Measurements from ENCODE around the gene ITGAD. TPM values are rescaled to one million over a fixed set of nuclear protein-coding genes. Genes with fewer than 3 reads are reported as not detected.

ITGAD gene
- total and polyA plus RNA-seq, 2 experiments from 2014 or later: not detected

DNA sequence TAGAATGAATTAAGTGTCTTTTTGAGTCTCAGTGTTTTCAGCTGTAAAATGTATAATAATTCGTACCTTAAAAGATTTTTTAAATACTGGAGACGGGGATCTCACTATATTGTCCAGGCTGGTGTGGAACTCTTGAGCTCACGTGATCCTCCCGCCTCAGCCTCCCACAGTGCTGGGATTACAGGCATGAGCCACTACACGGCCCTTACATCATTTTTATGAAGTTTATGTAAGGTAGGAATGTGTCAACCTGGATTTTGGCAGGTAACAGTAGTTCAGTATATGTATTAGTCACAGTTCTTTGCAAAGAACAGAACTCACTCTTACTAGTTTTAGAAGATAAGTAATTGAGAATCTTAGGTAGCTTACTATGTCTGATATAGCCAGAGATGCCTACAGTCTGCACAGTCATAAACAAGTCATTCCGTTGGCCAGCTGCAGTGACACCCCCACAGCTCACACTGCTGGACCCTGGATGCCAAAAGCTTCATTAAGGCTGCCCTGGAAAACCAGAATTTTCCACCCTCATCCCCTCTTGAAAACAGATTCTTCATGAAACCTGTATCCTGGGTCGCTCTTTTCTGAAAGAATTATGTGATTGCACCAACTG, 35.6 kb downstream of the ITGAD start:
- peak overlapping the region; percentile 66; the same call in 1 of the 2 replicates for H3K4me2 ChIP-seq
- H3K9me2 ChIP-seq (ENCODE audit: insufficient read depth): no peaks in the 10 kb centered on the region
- H3K27ac ChIP-seq (ENCODE audit: low read depth): no peak overlapping the region
- no peaks in the 10 kb centered on the region for H3K79me2 ChIP-seq (replicated peaks; ENCODE audit: insufficient read depth)
- no peak for TF ChIP-seq JUNB (IDR thresholded peaks at IDR 0.05; ENCODE audit: unreplicated experiment)
- TF ChIP-seq POLR2AphosphoS5 (IDR thresholded peaks at IDR 0.05; ENCODE audit: low read depth): no peak
- no peak for TF ChIP-seq EZH2phosphoT487 (IDR thresholded peaks at IDR 0.05; ENCODE audit: unreplicated experiment)
- no peak for TF ChIP-seq ZNF331 (CRISPR knock-in tag; IDR thresholded peaks at IDR 0.05; ENCODE audit: low read depth)
- TF ChIP-seq, protein P1, sequence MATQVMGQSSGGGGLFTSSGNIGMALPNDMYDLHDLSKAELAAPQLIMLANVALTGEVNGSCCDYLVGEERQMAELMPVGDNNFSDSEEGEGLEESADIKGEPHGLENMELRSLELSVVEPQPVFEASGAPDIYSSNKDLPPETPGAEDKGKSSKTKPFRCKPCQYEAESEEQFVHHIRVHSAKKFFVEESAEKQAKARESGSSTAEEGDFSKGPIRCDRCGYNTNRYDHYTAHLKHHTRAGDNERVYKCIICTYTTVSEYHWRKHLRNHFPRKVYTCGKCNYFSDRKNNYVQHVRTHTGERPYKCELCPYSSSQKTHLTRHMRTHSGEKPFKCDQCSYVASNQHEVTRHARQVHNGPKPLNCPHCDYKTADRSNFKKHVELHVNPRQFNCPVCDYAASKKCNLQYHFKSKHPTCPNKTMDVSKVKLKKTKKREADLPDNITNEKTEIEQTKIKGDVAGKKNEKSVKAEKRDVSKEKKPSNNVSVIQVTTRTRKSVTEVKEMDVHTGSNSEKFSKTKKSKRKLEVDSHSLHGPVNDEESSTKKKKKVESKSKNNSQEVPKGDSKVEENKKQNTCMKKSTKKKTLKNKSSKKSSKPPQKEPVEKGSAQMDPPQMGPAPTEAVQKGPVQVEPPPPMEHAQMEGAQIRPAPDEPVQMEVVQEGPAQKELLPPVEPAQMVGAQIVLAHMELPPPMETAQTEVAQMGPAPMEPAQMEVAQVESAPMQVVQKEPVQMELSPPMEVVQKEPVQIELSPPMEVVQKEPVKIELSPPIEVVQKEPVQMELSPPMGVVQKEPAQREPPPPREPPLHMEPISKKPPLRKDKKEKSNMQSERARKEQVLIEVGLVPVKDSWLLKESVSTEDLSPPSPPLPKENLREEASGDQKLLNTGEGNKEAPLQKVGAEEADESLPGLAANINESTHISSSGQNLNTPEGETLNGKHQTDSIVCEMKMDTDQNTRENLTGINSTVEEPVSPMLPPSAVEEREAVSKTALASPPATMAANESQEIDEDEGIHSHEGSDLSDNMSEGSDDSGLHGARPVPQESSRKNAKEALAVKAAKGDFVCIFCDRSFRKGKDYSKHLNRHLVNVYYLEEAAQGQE (IDR thresholded peaks at IDR 0.05; ENCODE audit: unreplicated experiment): no peak
- TF ChIP-seq EZH2 (IDR thresholded peaks at IDR 0.05; ENCODE audit: low read depth, unreplicated experiment): no peak
- TF ChIP-seq CREB1 (CRISPR knock-in tag; IDR thresholded peaks at IDR 0.05; ENCODE audit: low read depth): no peak
- TF ChIP-seq, protein P2, sequence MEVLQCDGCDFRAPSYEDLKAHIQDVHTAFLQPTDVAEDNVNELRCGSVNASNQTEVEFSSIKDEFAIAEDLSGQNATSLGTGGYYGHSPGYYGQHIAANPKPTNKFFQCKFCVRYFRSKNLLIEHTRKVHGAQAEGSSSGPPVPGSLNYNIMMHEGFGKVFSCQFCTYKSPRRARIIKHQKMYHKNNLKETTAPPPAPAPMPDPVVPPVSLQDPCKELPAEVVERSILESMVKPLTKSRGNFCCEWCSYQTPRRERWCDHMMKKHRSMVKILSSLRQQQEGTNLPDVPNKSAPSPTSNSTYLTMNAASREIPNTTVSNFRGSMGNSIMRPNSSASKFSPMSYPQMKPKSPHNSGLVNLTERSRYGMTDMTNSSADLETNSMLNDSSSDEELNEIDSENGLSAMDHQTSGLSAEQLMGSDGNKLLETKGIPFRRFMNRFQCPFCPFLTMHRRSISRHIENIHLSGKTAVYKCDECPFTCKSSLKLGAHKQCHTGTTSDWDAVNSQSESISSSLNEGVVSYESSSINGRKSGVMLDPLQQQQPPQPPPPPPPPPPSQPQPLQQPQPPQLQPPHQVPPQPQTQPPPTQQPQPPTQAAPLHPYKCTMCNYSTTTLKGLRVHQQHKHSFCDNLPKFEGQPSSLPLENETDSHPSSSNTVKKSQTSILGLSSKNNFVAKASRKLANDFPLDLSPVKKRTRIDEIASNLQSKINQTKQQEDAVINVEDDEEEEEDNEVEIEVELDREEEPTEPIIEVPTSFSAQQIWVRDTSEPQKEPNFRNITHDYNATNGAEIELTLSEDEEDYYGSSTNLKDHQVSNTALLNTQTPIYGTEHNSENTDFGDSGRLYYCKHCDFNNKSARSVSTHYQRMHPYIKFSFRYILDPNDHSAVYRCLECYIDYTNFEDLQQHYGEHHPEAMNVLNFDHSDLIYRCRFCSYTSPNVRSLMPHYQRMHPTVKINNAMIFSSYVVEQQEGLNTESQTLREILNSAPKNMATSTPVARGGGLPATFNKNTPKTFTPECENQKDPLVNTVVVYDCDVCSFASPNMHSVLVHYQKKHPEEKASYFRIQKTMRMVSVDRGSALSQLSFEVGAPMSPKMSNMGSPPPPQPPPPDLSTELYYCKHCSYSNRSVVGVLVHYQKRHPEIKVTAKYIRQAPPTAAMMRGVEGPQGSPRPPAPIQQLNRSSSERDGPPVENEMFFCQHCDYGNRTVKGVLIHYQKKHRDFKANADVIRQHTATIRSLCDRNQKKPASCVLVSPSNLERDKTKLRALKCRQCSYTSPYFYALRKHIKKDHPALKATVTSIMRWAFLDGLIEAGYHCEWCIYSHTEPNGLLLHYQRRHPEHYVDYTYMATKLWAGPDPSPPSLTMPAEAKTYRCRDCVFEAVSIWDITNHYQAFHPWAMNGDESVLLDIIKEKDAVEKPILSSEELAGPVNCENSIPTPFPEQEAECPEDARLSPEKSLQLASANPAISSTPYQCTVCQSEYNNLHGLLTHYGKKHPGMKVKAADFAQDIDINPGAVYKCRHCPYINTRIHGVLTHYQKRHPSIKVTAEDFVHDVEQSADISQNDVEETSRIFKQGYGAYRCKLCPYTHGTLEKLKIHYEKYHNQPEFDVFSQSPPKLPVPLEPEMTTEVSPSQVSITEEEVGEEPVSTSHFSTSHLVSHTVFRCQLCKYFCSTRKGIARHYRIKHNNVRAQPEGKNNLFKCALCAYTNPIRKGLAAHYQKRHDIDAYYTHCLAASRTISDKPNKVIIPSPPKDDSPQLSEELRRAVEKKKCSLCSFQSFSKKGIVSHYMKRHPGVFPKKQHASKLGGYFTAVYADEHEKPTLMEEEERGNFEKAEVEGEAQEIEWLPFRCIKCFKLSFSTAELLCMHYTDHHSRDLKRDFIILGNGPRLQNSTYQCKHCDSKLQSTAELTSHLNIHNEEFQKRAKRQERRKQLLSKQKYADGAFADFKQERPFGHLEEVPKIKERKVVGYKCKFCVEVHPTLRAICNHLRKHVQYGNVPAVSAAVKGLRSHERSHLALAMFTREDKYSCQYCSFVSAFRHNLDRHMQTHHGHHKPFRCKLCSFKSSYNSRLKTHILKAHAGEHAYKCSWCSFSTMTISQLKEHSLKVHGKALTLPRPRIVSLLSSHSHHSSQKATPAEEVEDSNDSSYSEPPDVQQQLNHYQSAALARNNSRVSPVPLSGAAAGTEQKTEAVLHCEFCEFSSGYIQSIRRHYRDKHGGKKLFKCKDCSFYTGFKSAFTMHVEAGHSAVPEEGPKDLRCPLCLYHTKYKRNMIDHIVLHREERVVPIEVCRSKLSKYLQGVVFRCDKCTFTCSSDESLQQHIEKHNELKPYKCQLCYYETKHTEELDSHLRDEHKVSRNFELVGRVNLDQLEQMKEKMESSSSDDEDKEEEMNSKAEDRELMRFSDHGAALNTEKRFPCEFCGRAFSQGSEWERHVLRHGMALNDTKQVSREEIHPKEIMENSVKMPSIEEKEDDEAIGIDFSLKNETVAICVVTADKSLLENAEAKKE (CRISPR knock-in tag; IDR thresholded peaks at IDR 0.05): no peak
- no peak for TF ChIP-seq NANOG (IDR thresholded peaks at IDR 0.05; ENCODE audit: borderline replicate concordance)
- no peak for TF ChIP-seq STAT1 (IDR thresholded peaks at IDR 0.05; ENCODE audit: unreplicated experiment)
- TF ChIP-seq ETS1 (IDR thresholded peaks at IDR 0.05): no peak
- Mint-ChIP-seq H3K36me3 (ENCODE audit: low read depth) (peaks cover 4% of the 10 kb centered on the region; the same call in 1 of the 3 replicates), H3K27ac (no peak overlapping the region), H3K27me3 (ENCODE audit: insufficient read depth, low read depth, poor library complexity) (peaks cover 26% of the 10 kb centered on the region), H3K4me1 (peaks cover 4% of the 10 kb centered on the region; the same call in 2 of the 3 replicates), H3K9me3 (peaks cover 13% of the 10 kb centered on the region; the same call in 2 of the 3 replicates), H3K4me3 (no peak overlapping the region)
- no peak for DNase-seq (ENCODE audit: low spot score)
- ATAC-seq: no peak
- no peak overlapping the region for H2AFZ ChIP-seq
- no peaks in the 10 kb centered on the region for H3F3A ChIP-seq (replicated peaks; ENCODE audit: low read depth)
- H3K36me3 ChIP-seq (ENCODE audit: insufficient read depth): no peaks in the 10 kb centered on the region
- peaks cover 46% of the 10 kb centered on the region for H3K27me3 ChIP-seq (ENCODE audit: insufficient read depth)
- no peaks in the 10 kb centered on the region for H3K4me1 ChIP-seq (ENCODE audit: insufficient read depth)
- H3K4me3 ChIP-seq: no peak overlapping the region; the same call in 1 of the 2 replicates
- 0 out of 2 replicates have a peak, but pooled peaks cover 2% of the 10 kb centered on the region for H4K20me1 ChIP-seq (replicated peaks; ENCODE audit: insufficient read depth)

Data from GM23338 (cell line).